Prostate gland (tissue), 2 donors: ENCODE measurements around the gene CHST11. TPM values are rescaled to one million over a fixed set of nuclear protein-coding genes. Genes with fewer than 3 reads are reported as not detected.

Experiments used
- DNase-seq: peaks from one replicate; pipeline ENCODE4 v3.0.0-alpha.2; 2019; ENCODE audit warnings: low spot score
- H3K27ac ChIP-seq, 2 donors: fragments of 200-600 bp; sonication (generic); 2 replicates each; pipeline ENCODE4 v1.5.1; 2017 to 2019
- H3K27me3 ChIP-seq: fragments of 200-600 bp; sonication (generic); replicated peaks from 2 replicates; pipeline ENCODE4 v1.5.1; 2019; ENCODE audit not compliant: insufficient read depth
- H3K36me3 ChIP-seq, 2 donors: fragments of 200-600 bp; sonication (generic); 1 replicate in 1 of 2; 2 replicates in 1 of 2; pipeline versions ENCODE4 v1.5.1 to v1.8.1; 2017 to 2019
- H3K4me1 ChIP-seq: fragments of 200-600 bp; sonication (generic); replicated peaks from 2 replicates; pipeline ENCODE4 v1.5.1; 2019
- H3K4me3 ChIP-seq, 2 donors: fragments of 200-600 bp; sonication (generic); 2 replicates each; pipeline ENCODE4 v1.5.1; 2017 to 2019
- H3K9me3 ChIP-seq: fragments of 200-600 bp; sonication (generic); 2 replicates; pipeline ENCODE4 v1.5.1; 2017
- CTCF ChIP-seq, 4 experiments: fragments of 200-600 bp in 2 of 4; fragments of 450-650 bp in 2 of 4; sonication (generic) in 2 of 4; IDR thresholded peaks; 1 replicate in 3 of 4; 2 replicates in 1 of 4; pipeline ENCODE4 v1.5.1; 2016 to 2019; ENCODE audit warnings: antibody characterized with exemption in 4 of 4, mild to moderate bottlenecking in 2 of 4, moderate library complexity in 2 of 4
- POLR2A ChIP-seq: fragments of 450-650 bp; IDR thresholded peaks from one replicate; pipeline ENCODE4 v1.6.1; 2016; ENCODE audit warnings: antibody characterized with exemption, mild to moderate bottlenecking
- POLR2AphosphoS5 ChIP-seq: sonication (generic); formaldehyde crosslinking; IDR thresholded peaks from one replicate; pipeline ENCODE4 v1.6.1; 2017; ENCODE audit warnings: antibody characterized with exemption
- WGBS: methylation state at CpG from one replicate; pipeline ENCODE4 v1.1.5; 2018; 5-methylcytosine and 5-hydroxymethylcytosine counted together
- intact Hi-C: fragments of 100-400 bp; cut with DNase I; formaldehyde crosslinking; loops from one replicate; pipeline ENCODE4 v1.14.2; 2022
- total RNA-seq, 2 donors: library from RNA; depleted of rRNA; stranded (reverse); fragments of >200 nt; gene quantifications; one replicate each; pipeline ENCODE4 v1.1.0, GENCODE V29; 2016

The CHST11 gene
- total RNA-seq, 2 donors from 2014 or later: 10.4 to 25.4 TPM

GRCh38 chr12:104598342-104599271, 141.9 kb downstream of the CHST11 start:
- intact Hi-C loops: no loop called here
- Histone ChIP-seq H3K36me3 (no peaks in the 10 kb centered on the region), H3K4me3 (no peak overlapping the region), H3K27me3 (no peaks in the 10 kb centered on the region), H3K9me3 (no peaks in the 10 kb centered on the region), H3K4me1 (no peaks in the 10 kb centered on the region), H3K27ac (no peak overlapping the region)
- DNase-seq: no peak
- no peak for TF ChIP-seq POLR2A
- no peak for TF ChIP-seq CTCF (IDR thresholded peaks at IDR 0.05)
- TF ChIP-seq POLR2AphosphoS5: no peak
- 74% methylated on average over 15 of the region's 15 CpGs for WGBS

DNA sequence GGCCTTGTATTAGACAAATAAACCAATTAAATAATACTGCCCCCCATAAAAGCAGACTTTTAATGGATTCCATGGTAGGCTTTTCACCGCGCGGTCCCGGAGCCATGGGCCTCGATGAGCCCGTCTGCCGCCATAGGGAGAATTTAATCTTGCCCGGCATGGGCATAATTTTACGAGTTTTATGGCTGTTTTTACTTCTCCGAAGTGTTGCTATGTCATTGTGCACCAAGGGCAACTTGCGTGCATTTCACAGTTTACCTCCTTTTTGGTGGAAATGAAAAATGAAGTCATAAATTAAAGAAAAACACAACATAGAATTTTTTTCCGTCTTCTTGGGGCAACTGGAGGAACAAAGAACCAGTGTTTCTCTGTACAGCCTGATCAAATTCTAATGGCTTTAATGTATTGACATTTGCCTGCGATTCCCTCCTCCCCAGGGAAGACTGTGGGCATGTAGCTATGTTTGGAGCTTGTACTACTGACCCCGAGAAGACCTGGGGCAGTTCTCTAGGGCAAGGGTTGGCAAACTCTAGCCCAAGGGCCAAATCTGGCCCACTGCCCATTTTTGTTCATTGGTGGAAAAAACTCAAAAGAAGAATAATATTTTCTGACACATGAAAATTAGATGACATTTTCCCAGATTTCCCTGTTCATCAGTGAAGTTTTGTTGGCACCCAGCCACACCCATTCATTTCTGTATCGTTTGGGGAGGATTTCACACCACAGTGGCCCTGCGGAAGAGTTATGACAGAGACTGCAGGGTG, 142.7 kb downstream of the CHST11 start:
- Histone ChIP-seq H3K27me3 (no peaks in the 10 kb centered on the region), H3K4me3 (no peak overlapping the region), H3K36me3 (no peaks in the 10 kb centered on the region), H3K27ac (no peak overlapping the region), H3K4me1 (no peaks in the 10 kb centered on the region), H3K9me3 (no peaks in the 10 kb centered on the region)
- 78% methylated on average over 16 of the region's 16 CpGs for WGBS
- DNase-seq: no peak
- no peak for TF ChIP-seq CTCF (IDR thresholded peaks at IDR 0.05)
- TF ChIP-seq POLR2A: no peak
- no peak for TF ChIP-seq POLR2AphosphoS5
- intact Hi-C loops: no loop called here

- H3K27ac ChIP-seq: no peak overlapping the region
- 89% methylated on average over 4 of the region's 4 CpGs for WGBS
- no peaks in the 10 kb centered on the region for H3K36me3 ChIP-seq
- H3K9me3 ChIP-seq: no peaks in the 10 kb centered on the region
- no peaks in the 10 kb centered on the region for H3K4me1 ChIP-seq
- TF ChIP-seq CTCF (IDR thresholded peaks at IDR 0.05): no peak
- no peak overlapping the region for H3K4me3 ChIP-seq
- H3K27me3 ChIP-seq: no peaks in the 10 kb centered on the region
- intact Hi-C loops: no loop called here
- no peak for DNase-seq
These were observed 143.4 kb downstream of the CHST11 start for GRCh38 chr12:104600036-104600712.

GRCh38 chr12:104600790-104601739, 144.3 kb downstream of the CHST11 start:
- Histone ChIP-seq H3K36me3 (no peaks in the 10 kb centered on the region), H3K4me1 (no peaks in the 10 kb centered on the region), H3K9me3 (no peaks in the 10 kb centered on the region), H3K27ac (no peak overlapping the region), H3K27me3 (no peaks in the 10 kb centered on the region), H3K4me3 (no peak overlapping the region)
- intact Hi-C loops: no loop called here
- DNase-seq: no peak
- WGBS: 97% methylated on average over 6 of the region's 6 CpGs
- no peak for TF ChIP-seq POLR2A
- TF ChIP-seq CTCF (IDR thresholded peaks at IDR 0.05): no peak
- no peak for TF ChIP-seq POLR2AphosphoS5
